ENCODE data around the gene GSTM5. TPM values are rescaled to one million over a fixed set of nuclear protein-coding genes. Genes with fewer than 3 reads are reported as not detected.
"Not testable (repeated sequence)": the region's sequence is repeated elsewhere in the genome, so short reads cannot be mapped to it uniquely, and the experiment has no call there.

GSTM5 gene
- total RNA-seq, 1 donor from 2014 or later, result 18.1 TPM

GRCh38 chr1:109750241-109750882 lies 38.3 kb downstream of the GSTM5 start:
- intact Hi-C loops (cut with DNase I), result no loop called here
- H3K27me3 ChIP-seq, result no peaks in the 10 kb centered on the region
- no peak for DNase-seq

GRCh38 chr1:109750920-109751319 lies 38.9 kb downstream of the GSTM5 start:
- intact Hi-C loops (cut with DNase I), result no loop called here
- ATAC-seq, result no peak

More at GRCh38 chr1:109750241-109750882, 38.3 kb downstream of the GSTM5 start:
- Histone ChIP-seq H3K36me3 (no peaks in the 10 kb centered on the region), H3K9me3 (no peaks in the 10 kb centered on the region), H3K4me3 (no peak overlapping the region), H3K27ac (no peak overlapping the region), H3K4me1 (no peaks in the 10 kb centered on the region)
- TF ChIP-seq CTCF (IDR thresholded peaks at IDR 0.05), result no peak
- ATAC-seq, result no peak

GRCh38 chr1:109751531-109752260 lies 39.6 kb downstream of the GSTM5 start:
- Histone ChIP-seq H3K27me3 (no peaks in the 10 kb centered on the region), H3K4me3 (no peak overlapping the region), H3K36me3 (no peaks in the 10 kb centered on the region), H3K4me1 (no peaks in the 10 kb centered on the region), H3K9me3 (no peaks in the 10 kb centered on the region), H3K27ac (no peak overlapping the region)
- intact Hi-C loops (cut with DNase I), result no loop called here
- no peak for TF ChIP-seq CTCF (IDR thresholded peaks at IDR 0.05)
- DNase-seq (no peak), ATAC-seq (no peak)

More at GRCh38 chr1:109750920-109751319, 38.9 kb downstream of the GSTM5 start:
- Histone ChIP-seq H3K27me3 (no peaks in the 10 kb centered on the region), H3K4me1 (no peaks in the 10 kb centered on the region), H3K4me3 (no peak overlapping the region), H3K9me3 (no peaks in the 10 kb centered on the region), H3K36me3 (no peaks in the 10 kb centered on the region), H3K27ac (no peak overlapping the region)
- TF ChIP-seq CTCF (IDR thresholded peaks at IDR 0.05), result no peak
- DNase-seq, result no peak

DNA sequence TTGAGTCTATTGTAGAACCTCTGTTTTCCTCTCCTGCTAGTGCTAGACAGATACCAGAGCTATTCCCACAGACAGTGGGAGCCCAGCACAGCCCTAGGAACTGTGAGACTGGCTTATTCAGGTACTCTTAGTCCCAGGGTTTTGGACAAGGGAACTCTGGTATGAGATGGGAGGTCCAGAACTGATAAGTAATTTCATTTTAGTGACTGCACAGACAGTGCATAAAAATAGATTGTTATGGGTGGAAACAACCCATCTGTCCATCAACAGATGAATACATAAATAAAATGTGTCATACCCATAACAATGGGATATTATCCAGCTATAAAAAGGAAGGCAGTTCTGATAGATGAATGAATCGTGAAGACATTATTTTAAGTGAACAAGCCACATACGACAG lies 42.7 kb downstream of the GSTM5 start:
- DNase-seq, result no peak
- Histone ChIP-seq H3K36me3 (no peaks in the 10 kb centered on the region), H3K27ac (no peak overlapping the region), H3K4me3 (no peak overlapping the region), H3K9me3 (no peaks in the 10 kb centered on the region), H3K27me3 (no peaks in the 10 kb centered on the region), H3K4me1 (no peaks in the 10 kb centered on the region)
- no peak for TF ChIP-seq CTCF (IDR thresholded peaks at IDR 0.05)
- intact Hi-C loops (cut with DNase I), result no loop called here
- ATAC-seq, result no peak

- H3K9me3 ChIP-seq; H3K27me3 ChIP-seq; H3K4me3 ChIP-seq; intact Hi-C loops (cut with DNase I); DNase-seq; H3K27ac ChIP-seq; H3K4me1 ChIP-seq; ATAC-seq; H3K36me3 ChIP-seq: not testable (repeated sequence)
Measured at GRCh38 chr1:109756325-109756724, 44.3 kb downstream of the GSTM5 start.

GRCh38 chr1:109756848-109757521 lies 44.9 kb downstream of the GSTM5 start:
- Histone ChIP-seq H3K27ac (no peak overlapping the region), H3K4me3 (no peak overlapping the region), H3K9me3 (no peaks in the 10 kb centered on the region), H3K4me1 (no peaks in the 10 kb centered on the region), H3K36me3 (no peaks in the 10 kb centered on the region), H3K27me3 (no peaks in the 10 kb centered on the region)
- no peak for TF ChIP-seq CTCF (IDR thresholded peaks at IDR 0.05)
- intact Hi-C loops (cut with DNase I), result no loop called here
- ATAC-seq, result no peak
- DNase-seq, result no peak
